Mucosa of stomach (tissue), 1 donor: ENCODE measurements around the gene CLINT1.

Experiments
- H3K27me3 ChIP-seq: one replicate; pipeline ENCODE4 v1.7.0; 2013; ENCODE audit warnings: mild to moderate bottlenecking, low read length; ENCODE audit not compliant: control insufficient read depth, insufficient read depth
- H3K36me3 ChIP-seq: one replicate; pipeline ENCODE4 v1.7.0; 2013; ENCODE audit warnings: low read length; ENCODE audit not compliant: control insufficient read depth, insufficient read depth
- H3K4me1 ChIP-seq: one replicate; pipeline ENCODE4 v1.7.0; 2013; ENCODE audit warnings: mild to moderate bottlenecking, low read length; ENCODE audit not compliant: control insufficient read depth, insufficient read depth
- H3K4me3 ChIP-seq: one replicate; pipeline ENCODE4 v1.7.0; 2013; ENCODE audit warnings: low read length
- H3K9ac ChIP-seq: one replicate; pipeline ENCODE4 v1.7.0; 2013; ENCODE audit warnings: mild to moderate bottlenecking, low read length, moderate library complexity
- H3K9me3 ChIP-seq: one replicate; pipeline ENCODE4 v1.7.0; 2013; ENCODE audit warnings: mild to moderate bottlenecking, low read length, moderate library complexity; ENCODE audit not compliant: control insufficient read depth
- donor health status: Pancreatic carcinoma.

The CLINT1 gene

GRCh38 chr5:157812086-157812485 lies 46.9 kb downstream of the CLINT1 start:
- H3K27me3 ChIP-seq = no peaks in the 10 kb centered on the region
- no peaks in the 10 kb centered on the region for H3K9me3 ChIP-seq
- H3K4me1 ChIP-seq = no peaks in the 10 kb centered on the region
- no peak overlapping the region for H3K9ac ChIP-seq
- H3K4me3 ChIP-seq = no peak overlapping the region
- no peaks in the 10 kb centered on the region for H3K36me3 ChIP-seq

GRCh38 chr5:157808043-157808442 lies 50.9 kb downstream of the CLINT1 start:
- Histone ChIP-seq H3K9ac (no peak overlapping the region), H3K4me1 (no peaks in the 10 kb centered on the region), H3K4me3 (no peak overlapping the region), H3K36me3 (peaks cover 4% of the 10 kb centered on the region), H3K9me3 (no peaks in the 10 kb centered on the region), H3K27me3 (no peaks in the 10 kb centered on the region)

GRCh38 chr5:157802736-157803135 lies 56.2 kb downstream of the CLINT1 start:
- Histone ChIP-seq H3K27me3 (no peaks in the 10 kb centered on the region), H3K4me3 (no peak overlapping the region), H3K9me3 (no peaks in the 10 kb centered on the region), H3K4me1 (no peaks in the 10 kb centered on the region), H3K36me3 (peaks cover 4% of the 10 kb centered on the region), H3K9ac (no peak overlapping the region)

GRCh38 chr5:157800137-157800536 lies 58.8 kb downstream of the CLINT1 start:
- H3K27me3 ChIP-seq = no peaks in the 10 kb centered on the region
- H3K9me3 ChIP-seq = no peaks in the 10 kb centered on the region
- H3K4me1 ChIP-seq = no peaks in the 10 kb centered on the region
- no peak overlapping the region for H3K9ac ChIP-seq
- peaks cover under 1% of the 10 kb centered on the region for H3K36me3 ChIP-seq
- no peak overlapping the region for H3K4me3 ChIP-seq

GRCh38 chr5:157799578-157799977 lies 59.4 kb downstream of the CLINT1 start:
- no peaks in the 10 kb centered on the region for H3K36me3 ChIP-seq

GRCh38 chr5:157793301-157793700 lies 65.6 kb downstream of the CLINT1 start:
- Histone ChIP-seq H3K9me3 (no peaks in the 10 kb centered on the region), H3K4me1 (no peaks in the 10 kb centered on the region), H3K4me3 (no peak overlapping the region), H3K36me3 (no peaks in the 10 kb centered on the region), H3K27me3 (no peaks in the 10 kb centered on the region), H3K9ac (no peak overlapping the region)

More at GRCh38 chr5:157799578-157799977, 59.4 kb downstream of the CLINT1 start:
- no peak overlapping the region for H3K9ac ChIP-seq
- no peaks in the 10 kb centered on the region for H3K9me3 ChIP-seq
- H3K4me1 ChIP-seq = no peaks in the 10 kb centered on the region
- no peak overlapping the region for H3K4me3 ChIP-seq
- H3K27me3 ChIP-seq = no peaks in the 10 kb centered on the region

GRCh38 chr5:157785801-157786200 lies 73.1 kb downstream of the CLINT1 start:
- Histone ChIP-seq H3K9ac (no peak overlapping the region), H3K27me3 (no peaks in the 10 kb centered on the region), H3K36me3 (peaks cover 8% of the 10 kb centered on the region), H3K4me1 (peaks cover 11% of the 10 kb centered on the region), H3K4me3 (no peak overlapping the region), H3K9me3 (no peaks in the 10 kb centered on the region)

GRCh38 chr5:157779221-157779620 lies 79.7 kb downstream of the CLINT1 start:
- Histone ChIP-seq H3K9ac (no peak overlapping the region), H3K36me3 (no peaks in the 10 kb centered on the region), H3K27me3 (no peaks in the 10 kb centered on the region), H3K9me3 (no peaks in the 10 kb centered on the region), H3K4me3 (no peak overlapping the region), H3K4me1 (no peaks in the 10 kb centered on the region)

- Histone ChIP-seq H3K4me1 (no peaks in the 10 kb centered on the region), H3K36me3 (no peaks in the 10 kb centered on the region), H3K4me3 (no peak overlapping the region), H3K27me3 (no peaks in the 10 kb centered on the region), H3K9me3 (no peaks in the 10 kb centered on the region), H3K9ac (no peak overlapping the region)
Measured at GRCh38 chr5:157778121-157778805, 80.7 kb downstream of the CLINT1 start.

- H3K9ac ChIP-seq = no peak overlapping the region
- no peak overlapping the region for H3K4me3 ChIP-seq
- H3K4me1 ChIP-seq = no peaks in the 10 kb centered on the region
- no peaks in the 10 kb centered on the region for H3K9me3 ChIP-seq
- H3K36me3 ChIP-seq = no peaks in the 10 kb centered on the region
- H3K27me3 ChIP-seq = no peaks in the 10 kb centered on the region
Measured at GRCh38 chr5:157772127-157772526, 86.8 kb downstream of the CLINT1 start.

GRCh38 chr5:157770665-157771064 lies 88.3 kb downstream of the CLINT1 start:
- Histone ChIP-seq H3K27me3 (no peaks in the 10 kb centered on the region), H3K4me1 (no peaks in the 10 kb centered on the region), H3K9ac (no peak overlapping the region)

GRCh38 chr5:157767689-157768088 lies 91.3 kb downstream of the CLINT1 start:
- H3K4me1 ChIP-seq = no peaks in the 10 kb centered on the region

More at GRCh38 chr5:157770665-157771064, 88.3 kb downstream of the CLINT1 start:
- Histone ChIP-seq H3K4me3 (no peak overlapping the region), H3K9me3 (no peaks in the 10 kb centered on the region), H3K36me3 (no peaks in the 10 kb centered on the region)

GRCh38 chr5:157766902-157767301 lies 92.0 kb downstream of the CLINT1 start:
- no peaks in the 10 kb centered on the region for H3K36me3 ChIP-seq
- H3K9me3 ChIP-seq = no peaks in the 10 kb centered on the region
- no peaks in the 10 kb centered on the region for H3K27me3 ChIP-seq
- no peak overlapping the region for H3K4me3 ChIP-seq
- H3K4me1 ChIP-seq = no peaks in the 10 kb centered on the region
- H3K9ac ChIP-seq = no peak overlapping the region

More at GRCh38 chr5:157767689-157768088, 91.3 kb downstream of the CLINT1 start:
- H3K9me3 ChIP-seq = no peaks in the 10 kb centered on the region
- no peaks in the 10 kb centered on the region for H3K36me3 ChIP-seq
- no peak overlapping the region for H3K4me3 ChIP-seq
- no peak overlapping the region for H3K9ac ChIP-seq
- no peaks in the 10 kb centered on the region for H3K27me3 ChIP-seq
